NCI-H510A treated with DMSO at 0.1 percent for 48 hours (cell line): ENCODE results near the gene EPM2A.
A peak's percentile ranks its signal among the peaks of the same experiment; 100 is the strongest.

Experiments used
- DNase-seq: peaks from one replicate; lab custom pipeline; 2025; lab: John Stamatoyannopoulos, UW

EPM2A gene

GRCh38 chr6:145670311-145670710, 65.0 kb downstream of the EPM2A start:
- no peak for DNase-seq

DNA sequence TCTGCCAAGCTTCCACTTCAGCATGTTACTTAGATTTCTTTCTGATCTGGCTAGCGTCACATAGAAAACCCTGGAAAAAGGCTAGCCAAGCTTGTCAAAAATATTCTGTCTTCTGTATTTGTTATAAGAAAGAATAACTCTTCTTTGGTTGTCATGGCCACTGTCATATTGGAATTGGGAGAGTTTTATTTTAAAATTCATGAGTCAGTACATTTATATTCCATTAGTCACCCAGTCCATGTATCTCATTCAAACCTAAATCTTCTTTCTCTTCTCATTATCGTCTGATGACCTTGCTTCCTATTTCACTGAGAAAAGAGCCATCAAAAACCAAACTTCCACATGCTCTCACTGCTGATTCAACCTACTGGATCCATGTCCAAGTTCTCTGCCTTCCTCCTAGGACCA, 65.7 kb downstream of the EPM2A start:
- no peak for DNase-seq

GRCh38 chr6:145668844-145669243, 66.5 kb downstream of the EPM2A start:
- no peak for DNase-seq

- no peak for DNase-seq
Observed at GRCh38 chr6:145660676-145661075, 74.6 kb downstream of the EPM2A start.

DNA sequence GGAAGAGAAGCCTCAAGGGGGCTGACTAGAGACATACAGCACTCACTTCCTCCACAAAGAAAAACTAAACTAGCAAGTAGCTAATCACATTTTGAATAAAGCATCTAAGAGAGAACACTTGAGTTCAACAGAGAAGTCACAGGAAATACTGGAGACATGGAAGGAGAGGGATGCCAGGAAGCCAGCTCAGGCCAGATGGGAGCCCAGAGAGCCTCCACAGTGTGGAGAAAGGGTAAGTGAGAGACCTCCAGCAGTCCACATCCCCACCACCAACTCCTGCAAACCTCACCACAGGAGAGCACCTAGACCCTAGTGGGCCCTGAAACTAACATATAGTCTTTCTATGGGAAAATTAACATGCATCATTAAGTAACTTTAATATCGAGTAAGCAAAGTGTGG, 79.2 kb downstream of the EPM2A start:
- no peak for DNase-seq

DNA sequence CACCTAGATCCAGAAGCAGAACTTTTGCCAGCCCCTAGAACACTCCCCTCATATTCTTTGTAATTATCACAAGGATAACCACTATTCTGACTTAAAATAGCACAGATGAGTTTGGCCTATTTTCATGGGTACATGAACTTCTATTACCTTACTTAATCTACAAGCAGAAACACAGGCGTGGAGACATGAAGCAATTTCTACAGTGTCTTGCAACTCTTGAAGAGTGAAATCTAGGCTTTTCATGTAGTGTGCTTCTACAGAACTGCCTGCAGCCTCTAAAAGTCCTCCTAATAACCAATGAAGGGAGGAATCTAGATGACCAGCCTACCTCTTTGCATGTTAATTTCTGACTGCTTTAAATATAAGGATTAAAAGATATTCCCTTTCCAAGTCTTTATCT, 82.7 kb downstream of the EPM2A start:
- no peak for DNase-seq

DNA sequence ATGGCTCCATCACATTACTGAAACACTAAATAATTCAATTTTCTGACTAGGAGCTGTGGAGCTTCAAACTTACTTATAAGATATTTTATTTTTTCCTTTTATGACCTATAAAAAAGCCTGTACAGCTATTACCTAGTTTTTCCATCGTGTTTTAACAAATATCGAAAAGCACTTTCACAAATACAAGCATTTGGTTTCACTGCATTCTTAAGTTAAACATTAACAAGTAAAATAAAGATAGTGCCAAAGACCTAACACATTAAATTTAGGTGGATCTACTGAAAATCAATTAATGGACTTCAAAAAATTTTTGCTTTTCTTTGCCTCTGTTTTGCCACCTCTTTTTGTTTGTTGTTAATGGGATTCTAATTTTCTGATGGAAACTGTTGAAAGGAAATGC, 83.3 kb downstream of the EPM2A start:
- DNase-seq = no peak

GRCh38 chr6:145648149-145648548, 87.2 kb downstream of the EPM2A start:
- DNase-seq = no peak

- DNase-seq = no peak
Observed at GRCh38 chr6:145647602-145648001, 87.7 kb downstream of the EPM2A start.

DNA sequence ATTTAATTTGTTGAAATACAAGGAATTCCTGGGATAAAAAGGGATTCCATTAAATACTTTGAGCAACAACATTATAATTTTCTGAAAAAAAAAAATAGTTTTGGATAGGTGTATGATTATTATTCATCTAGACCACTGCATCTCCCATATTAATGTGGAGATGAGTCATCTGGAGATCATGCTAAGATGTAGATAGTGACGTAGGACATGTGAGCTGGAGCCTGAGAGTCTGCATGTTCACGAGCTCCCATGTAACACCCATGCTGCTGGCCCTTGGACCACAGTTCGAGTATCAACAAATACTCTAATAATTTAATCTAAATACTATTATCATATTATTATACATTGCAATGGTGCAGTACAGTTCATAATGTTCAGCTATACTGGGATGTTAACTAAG, 91.6 kb downstream of the EPM2A start:
- DNase-seq = no peak

DNA sequence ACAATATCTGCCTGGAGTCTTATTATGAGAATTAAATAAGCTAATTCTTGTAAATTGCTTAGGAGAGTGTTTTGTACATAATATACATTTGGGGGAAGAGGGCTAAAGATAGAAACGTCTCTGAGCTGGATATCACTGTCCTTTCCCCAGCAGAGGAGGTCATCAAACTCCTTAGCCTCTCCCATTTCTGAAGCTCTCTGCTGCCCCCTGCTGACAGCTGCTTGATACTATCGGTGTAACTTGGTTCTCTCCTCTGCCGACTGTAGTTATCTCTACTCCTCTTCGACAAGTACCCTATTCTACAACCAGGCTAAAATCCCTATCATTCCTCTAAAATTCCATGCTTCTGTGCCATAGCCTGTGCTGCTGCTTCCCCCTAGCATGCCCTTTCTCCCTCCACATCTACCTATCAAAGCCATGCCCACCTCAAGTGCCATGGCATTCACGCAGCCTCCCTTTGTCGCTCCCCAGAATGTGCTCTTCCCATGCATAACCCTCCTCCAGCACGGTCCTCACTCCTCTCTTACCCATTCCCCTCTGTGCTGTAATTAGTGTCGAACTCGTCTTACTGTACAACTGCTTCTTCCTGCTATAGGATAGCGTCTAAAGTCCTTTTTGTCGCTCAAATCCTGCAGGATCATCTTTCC, 101.2 kb downstream of the EPM2A start:
- peak; percentile 40 for DNase-seq

GRCh38 chr6:145632971-145633370, 102.3 kb downstream of the EPM2A start:
- no peak for DNase-seq

GRCh38 chr6:145631374-145631773, 103.9 kb downstream of the EPM2A start:
- DNase-seq = peak; percentile 2

DNA sequence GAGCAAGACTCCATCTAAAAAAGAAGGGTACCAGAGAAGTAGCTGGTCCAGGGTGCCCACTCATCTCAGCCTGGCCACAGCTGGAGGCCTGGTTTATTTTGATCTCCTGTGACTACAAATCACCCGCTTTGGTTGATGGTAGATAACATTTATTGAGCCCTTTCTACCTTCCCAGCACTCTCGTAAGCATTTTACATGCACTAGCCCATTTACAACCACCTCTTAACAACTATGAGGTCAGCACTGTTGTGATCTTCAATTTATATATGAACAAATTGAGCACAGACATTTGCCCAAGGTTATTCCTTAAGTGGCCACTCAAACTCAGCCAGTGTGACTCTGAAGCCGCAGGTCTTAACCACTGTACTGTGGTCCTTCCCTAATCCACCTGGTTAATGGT, 104.7 kb downstream of the EPM2A start:
- no peak for DNase-seq

- no peak for DNase-seq
Observed at GRCh38 chr6:145629478-145629877, 105.8 kb downstream of the EPM2A start.

DNA sequence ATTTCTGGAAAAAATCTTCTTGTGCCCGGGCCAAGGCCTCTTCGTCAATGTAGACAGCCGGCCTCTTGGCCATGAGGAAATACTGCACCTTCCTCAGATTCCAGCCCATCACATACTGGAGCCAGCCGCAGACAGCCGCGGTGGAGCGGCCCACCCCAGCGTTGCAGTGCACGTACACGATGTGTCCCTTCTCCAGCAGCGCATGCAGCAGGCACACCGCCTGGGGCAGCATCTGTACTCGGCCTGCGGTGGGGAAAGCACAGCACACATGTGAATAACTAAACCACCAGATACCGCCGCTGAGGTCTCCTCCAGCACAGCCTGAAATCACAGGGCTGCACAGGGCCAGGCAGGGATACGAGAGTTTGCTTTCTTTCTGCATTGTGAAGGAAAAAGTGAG, 107.9 kb downstream of the EPM2A start:
- DNase-seq = no peak

DNA sequence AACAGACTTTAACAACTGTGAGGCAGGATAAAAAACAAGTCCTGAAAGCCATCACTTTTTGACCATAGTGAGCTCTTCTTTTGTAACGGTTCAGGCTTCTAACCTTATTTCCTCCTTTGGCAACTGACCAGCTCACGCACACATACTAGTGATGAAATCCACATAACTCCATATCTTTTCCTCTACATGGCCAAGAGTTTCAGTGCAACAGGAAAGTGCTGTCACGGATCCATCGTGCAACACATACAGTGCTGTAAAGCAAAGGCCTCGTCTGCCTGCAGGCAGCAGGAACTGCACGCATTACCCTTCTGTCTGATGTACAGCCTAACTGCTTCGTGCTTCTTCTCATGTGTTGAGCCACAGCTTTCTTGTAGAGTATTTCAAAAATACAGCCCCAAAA, 108.5 kb downstream of the EPM2A start:
- no peak for DNase-seq

DNA sequence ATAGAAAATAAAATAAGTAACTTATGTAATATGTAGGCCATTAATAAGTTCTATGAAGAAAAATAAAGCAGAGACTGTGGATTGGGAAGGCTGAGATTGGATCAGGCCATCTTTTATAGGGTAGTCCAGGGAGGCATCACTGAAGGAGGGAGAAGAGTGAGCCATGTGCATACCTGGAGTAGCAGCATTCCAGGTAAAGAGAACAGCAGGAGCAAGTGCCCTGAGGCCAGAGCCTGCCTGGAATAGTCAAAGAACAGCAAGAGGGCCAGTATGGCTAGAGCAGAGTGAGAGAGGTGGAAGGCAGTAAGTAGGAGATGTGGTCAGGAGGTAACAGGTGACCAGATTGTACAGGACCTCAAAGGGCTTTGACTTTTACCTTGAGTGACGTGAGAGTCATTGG, 112.1 kb downstream of the EPM2A start:
- DNase-seq = no peak

- no peak for DNase-seq
Observed at GRCh38 chr6:145621776-145622175, 113.5 kb downstream of the EPM2A start.

GRCh38 chr6:145620088-145620487, 115.2 kb downstream of the EPM2A start:
- DNase-seq = no peak

DNA sequence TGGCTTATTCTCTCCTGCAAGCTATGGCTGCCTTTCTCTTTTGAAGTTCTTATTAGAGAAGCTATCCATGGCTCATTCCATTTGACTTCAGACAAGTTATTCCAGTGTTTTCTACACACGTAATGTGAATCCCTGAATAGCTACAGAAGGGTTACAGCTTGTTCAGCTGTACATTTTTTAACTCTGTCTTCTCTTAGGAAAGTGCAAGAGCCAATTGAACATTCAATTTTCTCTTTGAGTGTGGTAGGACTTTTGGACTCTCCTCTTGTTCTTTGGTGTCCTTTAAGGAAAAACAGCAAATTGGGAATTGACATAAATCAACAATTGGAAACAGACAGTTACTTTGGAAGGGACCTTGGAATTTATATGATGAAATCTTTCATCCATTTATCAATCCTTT, 125.8 kb downstream of the EPM2A start:
- no peak for DNase-seq

DNA sequence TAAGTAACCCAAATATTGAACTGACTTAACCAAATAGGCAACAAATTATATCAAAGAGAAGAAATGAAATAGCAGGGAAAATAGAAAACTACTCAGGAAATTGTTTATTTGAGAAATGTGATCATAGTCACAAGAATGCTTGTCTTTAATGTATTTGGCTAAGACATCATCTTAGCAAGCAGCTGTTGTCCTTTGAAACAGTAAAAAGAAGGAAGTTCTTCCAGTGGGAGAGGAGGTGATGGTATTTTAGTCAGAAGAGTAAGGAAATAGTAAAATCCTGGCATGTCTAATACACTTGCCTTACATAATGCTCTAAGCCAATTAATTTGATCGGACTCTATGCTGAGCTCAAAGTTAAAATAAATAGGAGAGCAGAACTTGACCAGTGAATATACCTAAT, 126.5 kb downstream of the EPM2A start:
- no peak for DNase-seq

DNA sequence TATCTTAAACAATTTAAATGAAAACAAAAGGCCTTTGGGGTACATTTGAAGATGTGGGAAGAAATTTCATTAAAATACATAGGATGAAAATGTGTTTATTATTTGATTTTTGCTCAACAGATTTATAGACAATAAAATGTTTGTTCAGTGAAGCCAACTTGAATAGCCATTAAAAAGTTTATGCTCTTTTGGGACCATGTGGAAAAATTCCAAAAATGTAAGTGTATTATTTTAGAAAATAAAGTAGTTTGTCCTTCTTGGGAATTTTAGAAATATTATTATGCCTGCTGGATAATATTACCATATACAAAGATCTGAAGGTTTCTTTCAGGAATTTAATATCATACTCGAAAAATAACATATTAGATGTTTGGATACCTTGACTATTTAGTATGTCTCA, 131.3 kb downstream of the EPM2A start:
- DNase-seq = no peak

DNA sequence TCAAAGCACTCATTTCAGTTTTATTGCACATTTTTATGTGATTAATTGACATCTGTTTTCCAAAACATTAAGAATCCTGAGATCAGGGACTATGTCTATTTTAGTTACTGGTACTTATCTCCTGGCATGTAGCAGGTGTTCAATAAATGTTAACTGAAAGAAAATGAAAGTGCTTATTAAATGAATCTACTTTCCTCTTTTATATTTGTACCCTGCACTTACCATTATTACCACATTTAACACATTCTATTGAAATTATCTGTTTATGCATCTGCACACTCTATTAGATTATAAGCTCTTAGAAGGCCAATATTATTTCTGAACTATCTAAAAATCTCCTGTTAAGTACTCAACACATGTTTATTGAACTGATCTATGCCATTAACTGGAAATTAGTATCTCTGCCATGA, 131.9 kb downstream of the EPM2A start:
- no peak for DNase-seq
